Esophagus muscularis mucosa (tissue), 4 donors: ENCODE data around the gene MAGI2. TPM values are rescaled to one million over a fixed set of nuclear protein-coding genes. Genes with fewer than 3 reads are reported as not detected.

ENCODE experiments used
- DNase-seq: peaks from one replicate; pipeline ENCODE4 v3.0.0-alpha.2; 2017; ENCODE audit errors: extremely low spot score
- H3K27ac ChIP-seq, 4 donors: fragments of 200-600 bp; sonication (generic); replicated peaks in 1 of 4; 1 replicate in 3 of 4; 2 replicates in 1 of 4; pipeline ENCODE4 v1.5.1; 2016 to 2019; ENCODE audit warnings: mild to moderate bottlenecking in 1 of 4
- H3K27me3 ChIP-seq, 4 donors: fragments of 200-600 bp; sonication (generic); one replicate each; pipeline versions ENCODE4 v1.5.1 to v1.6.0; 2016 to 2019
- H3K36me3 ChIP-seq, 4 donors: fragments of 200-600 bp; sonication (generic); one replicate each; pipeline ENCODE4 v1.5.1; 2016 to 2019
- H3K4me1 ChIP-seq, 4 donors: fragments of 200-600 bp; sonication (generic); one replicate each; pipeline ENCODE4 v1.5.1; 2016 to 2019
- H3K4me3 ChIP-seq, 4 donors: fragments of 200-600 bp; sonication (generic); 1 replicate in 2 of 4; 2 replicates in 2 of 4; pipeline ENCODE4 v1.5.1; 2016 to 2019; ENCODE audit warnings: mild to moderate bottlenecking in 4 of 4, moderate library complexity in 1 of 4
- H3K9me3 ChIP-seq, 4 donors: fragments of 200-600 bp; sonication (generic); 1 replicate in 3 of 4; 2 replicates in 1 of 4; pipeline ENCODE4 v1.5.1; 2016 to 2019
- EP300 ChIP-seq: sonication (generic); formaldehyde crosslinking; IDR thresholded peaks from one replicate; pipeline ENCODE4 v1.6.1; 2017; ENCODE audit warnings: antibody characterized with exemption
- POLR2A ChIP-seq: fragments of 450-650 bp; IDR thresholded peaks from one replicate; pipeline ENCODE4 v1.6.1; 2017; ENCODE audit warnings: antibody characterized with exemption, moderate library complexity, mild to moderate bottlenecking, low read depth
- POLR2AphosphoS5 ChIP-seq, 2 donors: sonication (generic); formaldehyde crosslinking; IDR thresholded peaks; one replicate each; pipeline ENCODE4 v1.6.1; 2017; ENCODE audit warnings: antibody characterized with exemption in 2 of 2
- WGBS: methylation state at CpG from one replicate; pipeline ENCODE4 v1.1.5; 2018; 5-methylcytosine and 5-hydroxymethylcytosine counted together
- intact Hi-C: fragments of 100-400 bp; cut with DNase I; formaldehyde crosslinking; loops from one replicate; pipeline ENCODE4 v1.15.1; 2023
- total RNA-seq, 4 donors: library from RNA; depleted of rRNA; stranded (reverse); fragments of >200 nt; gene quantifications; one replicate each; pipeline versions ENCODE4 v1.1.0 to v1.2.1, GENCODE V29; 2016
- TF ChIP-seq, protein P1 (sequence below), 3 experiments: fragments of 200-600 bp in 2 of 3; fragments of 450-650 bp in 1 of 3; sonication (generic) in 2 of 3; IDR thresholded peaks; one replicate each; pipeline ENCODE4 v1.5.1; 2017 to 2019; ENCODE audit warnings: antibody characterized with exemption in 3 of 3, mild to moderate bottlenecking in 2 of 3, moderate library complexity in 1 of 3

The MAGI2 gene
- total RNA-seq, 4 donors from 2014 or later: 14.4 to 22.3 (median 21.2) TPM

DNA sequence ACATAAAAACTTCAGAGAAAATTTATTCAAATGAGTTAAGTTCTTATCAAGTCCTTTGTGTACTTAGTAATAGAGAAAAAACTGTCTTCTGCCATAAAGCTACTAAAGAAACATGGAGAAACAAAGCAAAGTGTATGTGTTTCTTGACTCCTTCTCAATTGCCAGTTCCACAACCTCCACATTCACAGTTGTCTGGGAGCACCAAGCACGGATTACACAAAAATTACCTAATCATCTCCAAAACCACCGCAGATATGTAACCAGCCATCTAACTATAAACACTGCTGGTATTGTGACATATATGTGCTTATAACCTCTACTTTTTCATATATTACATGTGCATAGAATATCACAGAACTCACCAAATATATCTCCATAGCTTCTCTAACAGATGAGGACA, 23.1 kb downstream of the MAGI2 start:
- no peak for DNase-seq
- Histone ChIP-seq H3K4me3 (no peak overlapping the region), H3K4me1 (no peaks in the 10 kb centered on the region), H3K27ac (no peak overlapping the region), H3K9me3 (no peaks in the 10 kb centered on the region), H3K36me3 (no peaks in the 10 kb centered on the region), H3K27me3 (no peaks in the 10 kb centered on the region)
- WGBS: 92% methylated on average over 2 of the region's 2 CpGs
- intact Hi-C loops: no loop called here
- no peak for TF ChIP-seq EP300
- no peak for TF ChIP-seq POLR2AphosphoS5 (IDR thresholded peaks at IDR 0.05)
- no peak for TF ChIP-seq POLR2A
- TF ChIP-seq, protein P1, sequence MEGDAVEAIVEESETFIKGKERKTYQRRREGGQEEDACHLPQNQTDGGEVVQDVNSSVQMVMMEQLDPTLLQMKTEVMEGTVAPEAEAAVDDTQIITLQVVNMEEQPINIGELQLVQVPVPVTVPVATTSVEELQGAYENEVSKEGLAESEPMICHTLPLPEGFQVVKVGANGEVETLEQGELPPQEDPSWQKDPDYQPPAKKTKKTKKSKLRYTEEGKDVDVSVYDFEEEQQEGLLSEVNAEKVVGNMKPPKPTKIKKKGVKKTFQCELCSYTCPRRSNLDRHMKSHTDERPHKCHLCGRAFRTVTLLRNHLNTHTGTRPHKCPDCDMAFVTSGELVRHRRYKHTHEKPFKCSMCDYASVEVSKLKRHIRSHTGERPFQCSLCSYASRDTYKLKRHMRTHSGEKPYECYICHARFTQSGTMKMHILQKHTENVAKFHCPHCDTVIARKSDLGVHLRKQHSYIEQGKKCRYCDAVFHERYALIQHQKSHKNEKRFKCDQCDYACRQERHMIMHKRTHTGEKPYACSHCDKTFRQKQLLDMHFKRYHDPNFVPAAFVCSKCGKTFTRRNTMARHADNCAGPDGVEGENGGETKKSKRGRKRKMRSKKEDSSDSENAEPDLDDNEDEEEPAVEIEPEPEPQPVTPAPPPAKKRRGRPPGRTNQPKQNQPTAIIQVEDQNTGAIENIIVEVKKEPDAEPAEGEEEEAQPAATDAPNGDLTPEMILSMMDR (IDR thresholded peaks at IDR 0.05): no peak

DNA sequence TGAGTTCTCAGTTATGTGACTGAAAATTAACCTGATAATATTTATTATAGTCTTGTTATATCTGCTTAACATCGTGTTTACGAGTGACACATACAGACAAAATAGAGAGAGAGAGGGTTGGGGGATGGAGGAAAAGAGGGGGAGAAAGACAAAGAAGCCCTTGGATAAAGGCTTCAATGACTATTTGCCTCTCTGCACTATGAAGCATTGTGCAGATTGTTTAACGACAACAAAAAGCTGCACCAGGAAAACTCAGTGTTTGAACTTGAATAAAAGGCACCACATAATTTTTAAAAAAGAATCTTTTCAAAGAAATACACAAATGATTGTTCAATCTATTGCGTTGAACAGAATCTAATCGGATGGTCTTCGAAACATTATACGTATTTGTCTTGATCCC, 27.8 kb downstream of the MAGI2 start:
- TF ChIP-seq, protein P1 (IDR thresholded peaks at IDR 0.05): no peak
- TF ChIP-seq EP300 (no peak), POLR2AphosphoS5 (IDR thresholded peaks at IDR 0.05) (no peak), POLR2A (no peak)
- intact Hi-C loops: no loop called here
- WGBS: 81% methylated on average over 7 of the region's 7 CpGs

DNA sequence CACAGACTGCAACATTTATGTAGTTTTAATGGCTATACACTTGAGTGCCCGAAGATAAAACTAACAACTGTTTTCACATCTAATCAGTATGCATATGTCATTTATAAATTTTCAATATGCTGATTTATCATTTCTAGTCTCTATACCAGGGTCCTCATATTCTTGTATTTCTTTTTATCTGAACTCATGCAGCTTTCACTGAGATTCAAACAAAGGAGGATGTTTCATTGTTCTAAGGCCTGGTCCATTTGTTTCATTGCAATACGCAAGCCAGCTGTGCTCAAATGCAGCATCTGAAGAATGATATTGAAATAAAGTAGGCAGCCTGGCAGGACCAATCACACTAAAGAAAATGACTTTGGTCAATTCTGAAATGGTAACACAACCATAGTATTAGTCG, 31.7 kb downstream of the MAGI2 start:
- DNase-seq: no peak
- WGBS: 93% methylated on average over 3 of the region's 3 CpGs

More for the DNA sequence above, 27.8 kb downstream of the MAGI2 start:
- Histone ChIP-seq H3K36me3 (no peaks in the 10 kb centered on the region), H3K4me3 (no peak overlapping the region), H3K27ac (no peak overlapping the region), H3K4me1 (peaks cover 0 to 9% (median 3%) of the 10 kb centered on the region in 4 donors), H3K27me3 (no peaks in the 10 kb centered on the region), H3K9me3 (no peaks in the 10 kb centered on the region)
- no peak for DNase-seq

DNA sequence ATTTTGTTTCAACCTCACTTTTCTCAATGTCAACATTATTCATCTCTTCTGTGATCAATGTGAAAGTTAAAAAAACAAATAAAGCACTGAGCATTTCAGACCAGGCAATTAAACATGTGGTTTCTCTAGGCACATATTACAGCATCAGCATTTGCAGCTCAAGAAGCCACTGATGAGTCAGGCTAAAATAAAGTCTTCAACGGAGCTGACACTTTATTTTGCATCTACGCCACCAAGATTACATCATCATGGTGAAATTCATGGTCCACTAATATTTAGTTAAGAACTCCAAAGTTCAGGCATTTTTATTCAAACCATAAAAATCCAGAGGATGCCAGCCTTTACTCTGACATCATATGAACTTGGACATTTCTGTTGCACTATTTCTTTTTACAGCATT, 33.0 kb downstream of the MAGI2 start:
- DNase-seq: no peak
- H3K4me1 ChIP-seq: peaks cover 5 to 25% (median 15%) of the 10 kb centered on the region in 4 donors
- 33% methylated on average over 2 of the region's 2 CpGs for WGBS
- no peak overlapping the region for H3K4me3 ChIP-seq
- intact Hi-C loops: no loop called here
- no peaks in the 10 kb centered on the region for H3K36me3 ChIP-seq
- no peak overlapping the region for H3K27ac ChIP-seq
- no peaks in the 10 kb centered on the region for H3K9me3 ChIP-seq
- H3K27me3 ChIP-seq: no peaks in the 10 kb centered on the region
- TF ChIP-seq, protein P1 (IDR thresholded peaks at IDR 0.05): no peak
- no peak for TF ChIP-seq EP300
- TF ChIP-seq POLR2A: no peak
- no peak for TF ChIP-seq POLR2AphosphoS5 (IDR thresholded peaks at IDR 0.05)

More for the DNA sequence above, 31.7 kb downstream of the MAGI2 start:
- no peaks in the 10 kb centered on the region for H3K9me3 ChIP-seq
- TF ChIP-seq POLR2A (no peak), POLR2AphosphoS5 (IDR thresholded peaks at IDR 0.05) (no peak), EP300 (no peak)
- TF ChIP-seq, protein P1 (IDR thresholded peaks at IDR 0.05): no peak
- H3K4me1 ChIP-seq: peaks cover 5 to 25% (median 15%) of the 10 kb centered on the region in 4 donors
- no peak overlapping the region for H3K27ac ChIP-seq
- no peaks in the 10 kb centered on the region for H3K36me3 ChIP-seq
- intact Hi-C loops: no loop called here
- H3K27me3 ChIP-seq: no peaks in the 10 kb centered on the region
- no peak overlapping the region for H3K4me3 ChIP-seq

DNA sequence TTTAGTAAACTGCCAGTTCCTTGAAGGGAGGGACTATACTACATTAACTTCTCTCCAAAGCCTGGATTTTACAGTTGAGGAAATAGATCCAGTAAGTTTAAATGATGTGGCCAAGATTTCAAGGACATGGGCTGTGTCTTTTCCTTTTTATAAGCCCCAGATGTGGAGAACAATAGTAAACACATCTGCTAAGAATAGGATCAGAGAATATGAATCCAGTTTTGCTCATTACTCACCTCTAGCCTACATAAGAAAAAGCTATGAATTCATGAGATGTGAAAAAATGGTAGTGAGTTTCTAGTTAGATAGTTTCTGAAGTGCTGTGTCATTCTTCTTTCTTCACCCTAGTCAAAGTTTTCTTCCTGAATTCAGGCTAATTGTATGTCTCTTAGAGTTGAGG, 38.6 kb downstream of the MAGI2 start:
- no peak for DNase-seq
- peaks cover 4 to 8% (median 4%) of the 10 kb centered on the region in 4 donors for H3K4me1 ChIP-seq
- intact Hi-C loops: no loop called here
- H3K4me3 ChIP-seq: no peak overlapping the region
- TF ChIP-seq, protein P1 (IDR thresholded peaks at IDR 0.05): no peak
- no peak for TF ChIP-seq EP300
- no peaks in the 10 kb centered on the region for H3K27me3 ChIP-seq
- H3K9me3 ChIP-seq: no peaks in the 10 kb centered on the region
- no peak overlapping the region for H3K27ac ChIP-seq
- no peaks in the 10 kb centered on the region for H3K36me3 ChIP-seq
